Measurements from ENCODE around the gene LMO7.
"Not testable (repeated sequence)": the region's sequence is repeated elsewhere in the genome, so short reads cannot be mapped to it uniquely, and the experiment has no call there.

LMO7 gene

GRCh38 chr13:75771226-75771625 is 135.1 kb downstream of the LMO7 start:
- no peak for DNase-seq (ENCODE audit: low read depth in 2 of 2)

GRCh38 chr13:75771818-75772217 is 135.7 kb downstream of the LMO7 start:
- DNase-seq (ENCODE audit: low read depth in 2 of 2) = no peak

GRCh38 chr13:75774176-75774575 is 138.0 kb downstream of the LMO7 start:
- DNase-seq (ENCODE audit: low read depth in 2 of 2) = no peak

- DNase-seq (ENCODE audit: low read depth in 2 of 2) = no peak
Measured at GRCh38 chr13:75776550-75776949, 140.4 kb downstream of the LMO7 start.

GRCh38 chr13:75779393-75779792 is 143.3 kb downstream of the LMO7 start:
- no peak for DNase-seq (ENCODE audit: low read depth in 2 of 2)

GRCh38 chr13:75780103-75780502 is 144.0 kb downstream of the LMO7 start:
- not testable (repeated sequence) for DNase-seq (ENCODE audit: low read depth in 2 of 2)

GRCh38 chr13:75782985-75783384 is 146.9 kb downstream of the LMO7 start:
- no peak for DNase-seq (ENCODE audit: low read depth in 2 of 2)

- DNase-seq (ENCODE audit: low read depth in 2 of 2) = no peak
Measured at GRCh38 chr13:75784003-75784402, 147.9 kb downstream of the LMO7 start.

GRCh38 chr13:75785130-75785529 is 149.0 kb downstream of the LMO7 start:
- no peak for DNase-seq (ENCODE audit: low read depth in 2 of 2)

- no peak for DNase-seq (ENCODE audit: low read depth in 2 of 2)
Measured at GRCh38 chr13:75787249-75787928, 151.3 kb downstream of the LMO7 start.

GRCh38 chr13:75788481-75788981 is 152.4 kb downstream of the LMO7 start:
- no peak for DNase-seq (ENCODE audit: low read depth in 2 of 2)

GRCh38 chr13:75789451-75790197 is 153.5 kb downstream of the LMO7 start:
- no peak for DNase-seq (ENCODE audit: low read depth in 2 of 2)

- no peak for DNase-seq (ENCODE audit: low read depth in 2 of 2)
Measured at GRCh38 chr13:75790198-75790970, 154.3 kb downstream of the LMO7 start.

GRCh38 chr13:75792526-75793187 is 156.5 kb downstream of the LMO7 start:
- DNase-seq (ENCODE audit: low read depth in 2 of 2) = no peak

GRCh38 chr13:75793188-75793567 is 157.0 kb downstream of the LMO7 start:
- not testable (repeated sequence) for DNase-seq (ENCODE audit: low read depth in 2 of 2)

- no peak for DNase-seq (ENCODE audit: low read depth in 2 of 2)
Measured at GRCh38 chr13:75794663-75795062, 158.5 kb downstream of the LMO7 start.

- DNase-seq (ENCODE audit: low read depth in 2 of 2) = no peak
Measured at GRCh38 chr13:75795274-75795673, 159.1 kb downstream of the LMO7 start.

GRCh38 chr13:75796825-75797224 is 160.7 kb downstream of the LMO7 start:
- no peak for DNase-seq (ENCODE audit: low read depth in 2 of 2)

GRCh38 chr13:75797239-75797638 is 161.1 kb downstream of the LMO7 start:
- no peak for DNase-seq (ENCODE audit: low read depth in 2 of 2)

GRCh38 chr13:75797719-75798118 is 161.6 kb downstream of the LMO7 start:
- DNase-seq (ENCODE audit: low read depth in 2 of 2) = no peak

GRCh38 chr13:75798353-75799255 is 162.5 kb downstream of the LMO7 start:
- no peak for DNase-seq (ENCODE audit: low read depth in 2 of 2)
